ENCODE measurements around the gene ST6GAL1. TPM values are rescaled to one million over a fixed set of nuclear protein-coding genes. Genes with fewer than 3 reads are reported as not detected.

Gene ST6GAL1
- total and polyA plus RNA-seq, 2 of the 4 experiments (the other 2 are of a cell fraction) = 1.4 to 2.9 TPM

DNA sequence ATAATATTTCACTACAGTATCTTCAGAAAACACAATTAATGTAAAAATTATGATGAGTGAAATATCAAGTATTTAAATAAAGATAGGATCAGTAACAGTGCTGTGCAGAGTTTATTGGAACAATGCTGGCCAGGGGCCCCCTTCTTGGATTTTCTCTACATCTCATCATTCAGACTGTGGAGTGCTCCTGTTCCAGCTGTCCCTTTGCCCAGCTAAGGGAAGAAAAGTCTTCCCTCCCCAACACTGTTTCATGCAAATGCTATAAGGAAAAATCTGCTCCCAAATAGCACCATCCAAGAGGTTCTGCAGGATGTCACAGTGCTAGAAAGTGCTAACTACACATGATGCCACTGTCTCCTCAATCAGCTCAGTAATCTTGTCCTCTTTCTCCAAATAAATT lies 144.5 kb downstream of the ST6GAL1 start:
- DNase-seq (no peak), ATAC-seq (ENCODE audit: low read depth) (no peak)
- Histone ChIP-seq H4K20me1 (ENCODE audit: insufficient read depth, low read length) (no peaks in the 10 kb centered on the region), H4K91ac (ENCODE audit: insufficient read depth, low read depth, low read length) (no peak overlapping the region), H3K27me3 (ENCODE audit: control insufficient read depth, insufficient read depth, low read length) (no peaks in the 10 kb centered on the region), H3K9me1 (ENCODE audit: insufficient read depth, low read length) (peaks cover 3% of the 10 kb centered on the region; the same call in 1 of the 2 replicates), H2BK5ac (ENCODE audit: low read depth, low read length, poor library complexity, severe bottlenecking) (no peak overlapping the region), H3K14ac (replicated peaks; ENCODE audit: low read depth, low read length) (no peak overlapping the region), H4K5ac (ENCODE audit: low read depth, low read length) (no peak overlapping the region), H3K27ac (ENCODE audit: insufficient read depth, low read length) (no peak overlapping the region), H2BK15ac (ENCODE audit: low read depth, low read length) (no peak overlapping the region), H3K9ac (ENCODE audit: low read depth, low read length) (no peak overlapping the region), H3K56ac (ENCODE audit: extremely low read depth, insufficient read depth, low read length) (no peak overlapping the region), H2BK120ac (ENCODE audit: low read depth, low read length) (no peak overlapping the region), H3K4me3 (ENCODE audit: insufficient read depth, low read depth, low read length) (no peak overlapping the region), H2AK5ac (ENCODE audit: low read depth, low read length) (no peak overlapping the region), H3K4me2 (ENCODE audit: low read depth, low read length) (no peak overlapping the region), H2AFZ (replicated peaks; ENCODE audit: low read length, poor library complexity) (no peak overlapping the region), H3K79me1 (ENCODE audit: low read depth in 1 of 2, low read length in 2 of 2) (no peaks in the 10 kb centered on the region), H3K36me3 (ENCODE audit: control insufficient read depth, insufficient read depth, low read length) (no peaks in the 10 kb centered on the region; the same call in 1 of the 2 replicates), H3K4me1 (ENCODE audit: control insufficient read depth, insufficient read depth, low read length) (no peaks in the 10 kb centered on the region), H2AK9ac (replicated peaks; ENCODE audit: low read depth, low read length, poor library complexity) (no peak overlapping the region), H4K8ac (ENCODE audit: low read depth in 2 of 2, low read length in 2 of 2) (no peak overlapping the region), H3K4ac (ENCODE audit: low read depth, low read length) (no peak overlapping the region), H3K23ac (ENCODE audit: low read depth, low read length) (no peak overlapping the region), H3K18ac (ENCODE audit: low read depth, low read length) (no peak overlapping the region), H3K9me3 (ENCODE audit: control insufficient read depth, insufficient read depth, low read length) (peaks cover 1% of the 10 kb centered on the region; the same call in 1 of the 2 replicates), H2BK20ac (ENCODE audit: low read depth, low read length) (no peak overlapping the region)
- dilution Hi-C loops (cut with HindIII; ENCODE audit: low sequenced_read_pairs, unreplicated experiment) (no loop called here), intact Hi-C loops (cut with micrococcal nuclease) (no loop called here), in situ Hi-C loops (cut with MboI; ENCODE audit: low sequenced_read_pairs) (no loop called here)
- POLR2A ChIA-PET (ENCODE audit: unreplicated experiment) = no interaction called here
- BruUV-seq (replicated peaks) = no TSS peak
- TF ChIP-seq, protein P1, sequence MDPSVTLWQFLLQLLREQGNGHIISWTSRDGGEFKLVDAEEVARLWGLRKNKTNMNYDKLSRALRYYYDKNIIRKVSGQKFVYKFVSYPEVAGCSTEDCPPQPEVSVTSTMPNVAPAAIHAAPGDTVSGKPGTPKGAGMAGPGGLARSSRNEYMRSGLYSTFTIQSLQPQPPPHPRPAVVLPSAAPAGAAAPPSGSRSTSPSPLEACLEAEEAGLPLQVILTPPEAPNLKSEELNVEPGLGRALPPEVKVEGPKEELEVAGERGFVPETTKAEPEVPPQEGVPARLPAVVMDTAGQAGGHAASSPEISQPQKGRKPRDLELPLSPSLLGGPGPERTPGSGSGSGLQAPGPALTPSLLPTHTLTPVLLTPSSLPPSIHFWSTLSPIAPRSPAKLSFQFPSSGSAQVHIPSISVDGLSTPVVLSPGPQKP (IDR thresholded peaks at IDR 0.05; ENCODE audit: borderline replicate concordance, low read depth, low read length) = no peak
- TF ChIP-seq BHLHE40 (IDR thresholded peaks at IDR 0.05; ENCODE audit: low read depth, low read length) = no peak
- TF ChIP-seq CEBPB (IDR thresholded peaks at IDR 0.05; ENCODE audit: low read depth, low read length) = no peak
- TF ChIP-seq SMC3 (IDR thresholded peaks at IDR 0.05; ENCODE audit: low read depth, low read length) = no peak
- no peak for TF ChIP-seq CHD1 (IDR thresholded peaks at IDR 0.05; ENCODE audit: low read depth, low read length)
- CTCF ChIA-PET = no interaction called here
